Measurements from ENCODE around the gene WDR82.

- no peak for TF ChIP-seq CTCF (IDR thresholded peaks at IDR 0.05)
- no peak for TF ChIP-seq POLR2A (IDR thresholded peaks at IDR 0.05)
These were observed 55.9 kb downstream of the WDR82 start for GRCh38 chr3:52222319-52223221.
